Measurements from ENCODE around the gene STEAP1B. TPM values are rescaled to one million over a fixed set of nuclear protein-coding genes. Genes with fewer than 3 reads are reported as not detected.
"Not testable (repeated sequence)": the region's sequence is repeated elsewhere in the genome, so short reads cannot be mapped to it uniquely, and the experiment has no call there.

STEAP1B gene
- total RNA-seq, 4 donors from 2014 or later: 1.2 to 3.5 TPM; not detected in 2

DNA sequence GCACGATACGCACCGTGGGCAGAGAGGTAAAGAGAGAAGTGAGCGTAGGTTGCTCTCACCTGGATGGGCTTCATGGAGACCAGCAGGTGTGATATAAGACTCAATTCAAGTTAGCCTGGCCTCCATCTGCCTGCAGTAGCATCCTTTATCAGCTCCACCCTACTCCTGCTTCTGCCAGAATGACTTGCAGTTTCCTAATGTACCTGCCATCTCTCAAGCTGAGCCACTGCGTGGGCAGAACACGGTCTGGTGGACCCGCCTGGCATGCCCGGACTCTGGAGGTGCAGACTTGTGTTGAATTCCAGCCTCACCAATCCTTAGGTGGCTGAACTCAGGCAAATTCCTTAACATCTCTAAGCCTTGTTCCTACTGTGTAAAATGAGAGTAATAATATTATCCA lies 64.3 kb downstream of the STEAP1B start:
- no peak for TF ChIP-seq POLR2A (IDR thresholded peaks at IDR 0.05)
- TF ChIP-seq, protein P1, sequence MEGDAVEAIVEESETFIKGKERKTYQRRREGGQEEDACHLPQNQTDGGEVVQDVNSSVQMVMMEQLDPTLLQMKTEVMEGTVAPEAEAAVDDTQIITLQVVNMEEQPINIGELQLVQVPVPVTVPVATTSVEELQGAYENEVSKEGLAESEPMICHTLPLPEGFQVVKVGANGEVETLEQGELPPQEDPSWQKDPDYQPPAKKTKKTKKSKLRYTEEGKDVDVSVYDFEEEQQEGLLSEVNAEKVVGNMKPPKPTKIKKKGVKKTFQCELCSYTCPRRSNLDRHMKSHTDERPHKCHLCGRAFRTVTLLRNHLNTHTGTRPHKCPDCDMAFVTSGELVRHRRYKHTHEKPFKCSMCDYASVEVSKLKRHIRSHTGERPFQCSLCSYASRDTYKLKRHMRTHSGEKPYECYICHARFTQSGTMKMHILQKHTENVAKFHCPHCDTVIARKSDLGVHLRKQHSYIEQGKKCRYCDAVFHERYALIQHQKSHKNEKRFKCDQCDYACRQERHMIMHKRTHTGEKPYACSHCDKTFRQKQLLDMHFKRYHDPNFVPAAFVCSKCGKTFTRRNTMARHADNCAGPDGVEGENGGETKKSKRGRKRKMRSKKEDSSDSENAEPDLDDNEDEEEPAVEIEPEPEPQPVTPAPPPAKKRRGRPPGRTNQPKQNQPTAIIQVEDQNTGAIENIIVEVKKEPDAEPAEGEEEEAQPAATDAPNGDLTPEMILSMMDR (IDR thresholded peaks at IDR 0.05): no peak
- DNase-seq: no peak

DNA sequence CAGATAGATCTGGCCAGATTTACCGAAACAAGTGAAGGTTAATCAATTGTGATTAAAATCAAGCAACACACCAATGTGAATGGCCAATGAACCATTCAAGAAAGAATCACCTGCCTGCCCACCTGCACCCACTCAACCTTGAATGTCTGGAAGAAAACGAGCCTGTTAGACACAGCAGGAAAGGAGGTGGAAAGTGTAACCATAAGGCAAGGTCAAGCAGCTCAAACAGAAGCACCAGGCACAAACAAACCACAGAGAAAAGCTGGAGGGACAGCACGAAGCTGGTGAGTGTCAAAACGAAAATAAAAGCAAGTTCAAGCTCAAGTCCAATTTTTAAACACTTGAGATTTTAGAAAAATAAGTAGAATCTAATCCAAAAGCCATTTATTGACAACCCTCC lies 64.9 kb downstream of the STEAP1B start:
- Histone ChIP-seq H3K4me1 (no peaks in the 10 kb centered on the region), H3K27me3 (no peaks in the 10 kb centered on the region), H3K4me3 (no peak overlapping the region), H3K9me3 (no peaks in the 10 kb centered on the region), H3K27ac (no peak overlapping the region), H3K36me3 (no peaks in the 10 kb centered on the region)
- intact Hi-C loops (cut with DNase I; ENCODE audit: low total_unique reads): no loop called here
- TF ChIP-seq POLR2A (IDR thresholded peaks at IDR 0.05): no peak
- TF ChIP-seq, protein P1 (IDR thresholded peaks at IDR 0.05): no peak
- no peak for DNase-seq

More for the DNA sequence above, 64.3 kb downstream of the STEAP1B start:
- H3K4me1 ChIP-seq: no peaks in the 10 kb centered on the region
- no peak overlapping the region for H3K27ac ChIP-seq
- H3K27me3 ChIP-seq: no peaks in the 10 kb centered on the region
- intact Hi-C loops (cut with DNase I; ENCODE audit: low total_unique reads): no loop called here
- no peaks in the 10 kb centered on the region for H3K9me3 ChIP-seq
- no peak overlapping the region for H3K4me3 ChIP-seq
- no peaks in the 10 kb centered on the region for H3K36me3 ChIP-seq

DNA sequence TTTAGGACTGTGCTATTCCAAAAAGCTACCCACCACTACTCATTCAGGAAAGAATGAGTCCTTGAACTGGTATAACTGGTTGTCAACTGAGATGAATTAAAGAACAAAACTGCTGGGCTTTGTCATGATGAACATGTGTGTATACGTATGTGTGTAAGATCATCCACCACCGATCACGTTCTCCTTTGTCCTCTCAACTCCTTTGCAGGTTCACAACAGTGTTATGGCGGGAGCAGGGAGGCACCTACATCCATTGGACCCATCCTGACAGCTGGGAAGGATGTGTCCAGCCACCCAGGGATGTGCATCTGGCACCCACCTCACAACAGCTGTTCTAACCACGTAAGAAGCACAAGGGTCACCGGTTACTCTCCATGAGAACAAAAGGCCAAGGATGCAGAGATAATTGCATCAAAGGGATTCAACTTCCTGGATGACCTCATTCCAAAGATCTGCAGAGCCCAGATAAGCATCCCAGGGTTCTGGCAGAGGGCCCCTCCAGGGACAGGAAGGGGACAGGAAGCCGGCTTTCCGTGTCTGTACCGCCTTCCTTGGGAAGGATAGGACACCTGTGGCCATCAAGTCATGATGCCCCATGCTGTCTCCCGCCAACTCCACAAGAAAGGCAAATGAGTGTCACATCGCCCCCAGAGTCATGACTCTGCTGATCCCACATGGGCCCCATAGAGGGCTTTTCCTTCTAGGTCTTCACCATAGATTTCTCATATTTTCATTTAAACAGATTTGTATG lies 66.1 kb downstream of the STEAP1B start:
- Histone ChIP-seq H3K27me3 (no peaks in the 10 kb centered on the region), H3K9me3 (no peaks in the 10 kb centered on the region), H3K4me1 (no peaks in the 10 kb centered on the region), H3K27ac (no peak overlapping the region), H3K4me3 (no peak overlapping the region), H3K36me3 (no peaks in the 10 kb centered on the region)
- intact Hi-C loops (cut with DNase I; ENCODE audit: low total_unique reads): no loop called here
- TF ChIP-seq POLR2A (IDR thresholded peaks at IDR 0.05): no peak
- DNase-seq: peak in 1 of 2 donors; percentile 19

DNA sequence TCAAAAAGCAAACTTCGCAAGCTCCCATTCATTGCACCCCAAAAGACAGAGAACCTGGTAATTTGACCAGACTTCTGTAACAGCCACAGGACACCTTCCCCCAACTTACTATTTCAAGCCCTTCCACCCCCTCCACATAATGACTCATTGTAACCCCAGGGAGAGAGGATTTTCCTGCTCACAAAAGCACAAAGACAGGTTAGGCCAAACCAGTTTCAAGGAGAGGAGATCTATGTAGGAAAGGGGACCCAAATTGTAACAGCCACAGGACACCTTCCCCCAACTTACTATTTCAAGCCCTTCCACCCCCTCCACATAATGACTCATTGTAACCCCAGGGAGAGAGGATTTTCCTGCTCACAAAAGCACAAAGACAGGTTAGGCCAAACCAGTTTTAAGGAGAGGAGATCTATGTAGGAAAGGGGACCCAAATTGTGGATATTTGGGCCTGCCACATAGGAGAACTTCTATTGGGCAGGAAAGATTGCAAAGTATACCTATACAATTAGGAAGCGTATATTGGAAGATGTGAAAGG lies 66.8 kb downstream of the STEAP1B start:
- H3K4me3 ChIP-seq; DNase-seq; H3K36me3 ChIP-seq; H3K9me3 ChIP-seq; H3K27ac ChIP-seq; H3K4me1 ChIP-seq; H3K27me3 ChIP-seq; intact Hi-C loops (cut with DNase I; ENCODE audit: low total_unique reads): not testable (repeated sequence)

DNA sequence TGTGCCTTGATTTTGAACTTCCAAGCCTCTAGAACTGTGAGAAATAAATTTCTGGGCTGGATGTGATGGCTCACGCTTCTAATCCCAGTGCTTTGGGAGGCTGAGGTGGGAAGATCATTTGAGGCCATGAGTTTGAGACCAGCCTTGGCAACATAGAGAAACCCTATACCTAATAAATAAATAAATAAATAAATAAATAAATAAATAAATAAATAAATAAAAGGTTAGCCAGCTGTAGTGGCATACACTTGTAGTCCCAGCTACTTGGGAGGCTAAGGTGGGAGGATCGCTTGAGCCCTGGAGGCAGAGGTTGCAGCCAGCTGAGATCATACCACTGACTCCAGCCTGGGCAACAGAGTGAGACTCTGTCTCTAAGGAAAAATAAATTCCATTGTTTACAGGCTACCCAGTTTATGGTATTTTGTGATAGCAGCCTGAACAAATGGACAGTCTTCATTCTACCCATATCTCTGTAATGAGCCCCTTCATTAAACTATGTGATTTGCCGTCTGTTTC lies 67.7 kb downstream of the STEAP1B start:
- H3K27ac ChIP-seq: no peak overlapping the region
- TF ChIP-seq, protein P1 (IDR thresholded peaks at IDR 0.05): no peak
- TF ChIP-seq POLR2A (IDR thresholded peaks at IDR 0.05): no peak

DNA sequence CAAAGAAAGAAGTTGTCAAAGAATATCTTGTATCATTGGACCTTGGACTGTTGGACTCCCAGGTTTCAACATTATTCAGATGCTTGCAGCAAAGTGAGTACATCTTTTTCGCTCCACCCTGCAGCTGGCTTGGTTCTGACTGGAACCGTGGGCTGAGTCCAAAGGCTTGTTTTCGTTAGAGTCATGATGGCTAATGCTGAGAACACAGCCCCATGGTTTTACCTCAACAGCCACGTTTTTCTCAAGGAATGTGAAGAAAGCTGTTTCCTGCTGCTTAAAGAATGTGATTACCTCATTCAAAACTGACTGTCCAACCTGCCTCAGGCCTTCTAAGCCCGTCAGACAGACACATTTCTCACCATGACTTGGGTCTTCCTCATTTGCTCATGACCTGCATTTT lies 69.5 kb downstream of the STEAP1B start:
- Histone ChIP-seq H3K4me1 (no peaks in the 10 kb centered on the region), H3K27ac (no peak overlapping the region), H3K36me3 (no peaks in the 10 kb centered on the region), H3K9me3 (no peaks in the 10 kb centered on the region), H3K4me3 (no peak overlapping the region), H3K27me3 (no peaks in the 10 kb centered on the region)
- DNase-seq: no peak
- no peak for TF ChIP-seq POLR2A (IDR thresholded peaks at IDR 0.05)
- TF ChIP-seq, protein P1 (IDR thresholded peaks at IDR 0.05): no peak
- intact Hi-C loops (cut with DNase I; ENCODE audit: low total_unique reads): no loop called here

More for the DNA sequence above, 67.7 kb downstream of the STEAP1B start:
- Histone ChIP-seq H3K4me3 (no peak overlapping the region), H3K9me3 (no peaks in the 10 kb centered on the region), H3K36me3 (no peaks in the 10 kb centered on the region), H3K4me1 (no peaks in the 10 kb centered on the region), H3K27me3 (no peaks in the 10 kb centered on the region)
- intact Hi-C loops (cut with DNase I; ENCODE audit: low total_unique reads): no loop called here
- DNase-seq: no peak
